GM19467 (cell line): ENCODE data around the gene MYO1E.
"Not testable (repeated sequence)": the region's sequence is repeated elsewhere in the genome, so short reads cannot be mapped to it uniquely, and the experiment has no call there.

Source experiments
- ATAC-seq: cut with Tn5 transposase; IDR thresholded peaks from one replicate; pipeline ENCODE4 v1.9.1; 2021; ENCODE audit warnings: mild to moderate bottlenecking, moderate library complexity; ENCODE audit not compliant: unreplicated experiment

MYO1E gene

DNA sequence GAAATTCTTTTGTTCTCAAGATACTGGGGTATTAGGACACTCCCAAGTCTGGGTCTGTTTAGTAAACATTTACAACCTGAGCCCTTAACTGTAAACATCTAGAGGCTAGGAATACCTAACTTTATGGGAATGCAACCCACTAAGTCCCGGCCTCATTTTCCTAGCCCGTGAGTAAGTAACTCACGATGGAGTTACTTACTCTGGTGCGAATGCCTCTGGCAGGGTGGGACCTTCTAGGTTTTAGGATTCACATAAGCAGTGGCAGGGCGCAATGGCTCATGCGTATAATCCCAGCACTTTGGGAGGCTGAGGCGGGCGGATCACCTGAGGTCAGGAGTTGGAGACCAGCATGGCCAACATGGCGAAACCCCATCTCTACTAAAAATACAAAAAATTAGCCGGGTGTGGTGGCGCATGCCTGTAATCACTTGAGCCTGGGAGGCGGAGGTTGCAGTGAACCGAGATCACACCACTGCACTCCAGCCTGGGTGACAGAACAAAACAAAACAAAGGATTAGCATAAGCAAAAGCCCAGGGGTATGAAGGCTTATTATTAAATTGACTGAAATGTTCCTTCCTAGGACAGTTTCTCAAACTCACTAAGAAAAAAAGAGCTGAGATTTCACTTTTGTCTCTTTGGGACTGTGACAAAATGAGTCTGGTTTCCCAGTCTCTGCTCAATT is 14.7 kb upstream of the MYO1E start:
- ATAC-seq: not testable (repeated sequence)

DNA sequence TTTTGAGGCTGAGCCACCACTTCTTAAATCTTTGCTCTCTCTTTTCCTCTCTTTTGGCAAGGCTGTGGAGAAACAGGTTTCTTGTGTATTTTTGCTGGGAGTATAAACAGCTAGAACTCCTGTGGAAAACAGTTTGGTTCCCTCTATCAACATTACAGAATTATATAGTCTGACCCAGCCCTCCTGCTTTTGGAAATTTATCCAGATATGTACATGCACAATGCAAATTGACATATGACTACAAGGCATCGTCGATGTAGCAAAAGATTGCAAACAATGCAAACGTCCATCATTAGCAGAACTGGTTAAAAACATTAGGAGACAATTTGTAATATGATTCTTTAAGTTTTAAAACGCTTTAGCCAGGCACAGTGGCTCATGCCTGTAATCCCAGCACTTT is 12.5 kb upstream of the MYO1E start:
- no peak for ATAC-seq

DNA sequence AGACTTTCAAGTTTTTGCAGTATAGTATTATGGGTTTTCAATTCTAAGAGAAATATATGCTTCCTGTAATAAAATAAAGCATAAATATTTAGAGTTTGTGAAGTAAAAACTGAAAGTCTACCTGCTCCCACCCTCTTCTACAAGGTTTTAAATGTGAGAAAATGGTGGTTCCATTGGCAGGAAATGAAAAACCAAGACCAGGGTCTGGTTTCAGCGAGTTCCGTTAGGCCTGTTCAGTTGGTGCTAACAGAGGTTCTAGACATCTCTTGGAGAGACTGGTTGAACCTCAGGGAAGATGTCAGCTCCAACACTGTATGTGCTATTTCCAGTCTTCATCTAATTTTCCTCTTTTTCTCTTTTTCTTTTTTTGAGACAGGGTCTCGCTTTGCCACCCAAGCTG is 11.8 kb upstream of the MYO1E start:
- ATAC-seq: no peak

DNA sequence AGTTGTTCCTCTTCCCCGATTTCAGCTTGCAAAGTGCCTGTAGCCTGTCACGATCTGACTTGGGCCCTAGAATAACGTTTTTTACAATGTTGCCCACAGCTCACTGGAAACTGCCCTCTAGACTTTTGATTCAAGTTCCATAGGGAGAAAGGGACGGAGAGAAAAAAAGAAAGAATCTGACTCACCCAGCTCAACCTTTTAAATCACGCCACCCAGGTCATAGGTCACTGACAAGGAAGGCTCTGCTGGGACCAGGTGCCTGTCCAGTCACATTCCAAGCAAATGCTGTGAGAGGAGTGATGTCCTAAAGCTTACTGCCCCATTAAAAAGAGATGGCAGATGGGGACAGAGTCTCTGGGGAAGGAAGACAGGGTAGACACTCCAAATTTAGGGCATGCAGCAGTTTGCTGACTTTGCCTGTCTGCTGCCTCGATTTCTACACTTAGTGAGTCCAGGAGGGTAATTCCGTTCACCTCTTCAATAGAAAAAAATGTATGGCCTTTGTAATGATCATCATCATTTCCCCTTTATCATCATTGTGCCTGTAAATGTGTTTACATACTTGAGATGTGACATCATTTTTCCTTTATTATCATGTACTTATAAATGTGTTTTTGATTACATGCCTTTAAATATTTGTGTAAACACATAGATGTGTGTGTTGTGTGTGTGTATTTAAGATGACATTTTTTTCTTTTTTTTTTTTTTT is 8.4 kb upstream of the MYO1E start:
- ATAC-seq: no peak

DNA sequence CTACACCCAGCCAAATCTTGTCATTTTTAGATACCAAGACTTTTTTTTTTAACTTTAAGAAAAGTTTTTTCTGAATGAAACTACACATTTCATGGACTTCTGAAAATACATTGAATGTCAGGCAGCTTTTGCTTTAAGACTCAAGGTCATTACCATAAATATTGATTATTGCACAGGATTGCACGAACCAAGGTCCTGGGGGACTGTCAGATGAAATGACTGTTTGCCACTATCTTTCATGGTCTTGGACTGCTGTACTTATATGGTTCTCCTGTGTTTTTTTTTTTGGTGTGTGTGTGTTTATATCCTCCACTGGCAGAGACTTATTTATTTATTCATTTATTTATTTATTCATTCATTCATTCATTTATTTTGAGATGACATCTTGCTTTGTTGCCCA is 6.9 kb upstream of the MYO1E start:
- no peak for ATAC-seq

- no peak for ATAC-seq
These were observed 6.2 kb upstream of the MYO1E start for GRCh38 chr15:59378855-59379254.

DNA sequence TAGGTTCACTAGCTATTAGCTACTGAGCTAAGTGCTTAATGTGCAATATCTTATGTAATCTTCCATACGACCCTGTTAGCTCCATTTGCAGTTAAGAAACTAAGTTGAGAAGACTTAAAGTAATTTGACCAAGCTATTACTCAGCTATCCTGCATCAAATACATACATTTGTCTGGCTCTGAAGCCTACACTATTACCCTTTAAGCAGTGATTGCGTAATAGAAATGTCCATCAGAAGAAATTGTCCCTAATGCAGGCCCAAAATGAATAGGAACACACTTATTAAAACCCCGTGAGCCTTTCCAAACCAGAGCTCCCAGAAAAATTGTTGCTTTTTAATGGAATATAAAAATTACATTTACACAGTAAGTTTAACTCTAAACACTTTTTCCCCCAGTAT is 5.3 kb upstream of the MYO1E start:
- ATAC-seq: no peak

DNA sequence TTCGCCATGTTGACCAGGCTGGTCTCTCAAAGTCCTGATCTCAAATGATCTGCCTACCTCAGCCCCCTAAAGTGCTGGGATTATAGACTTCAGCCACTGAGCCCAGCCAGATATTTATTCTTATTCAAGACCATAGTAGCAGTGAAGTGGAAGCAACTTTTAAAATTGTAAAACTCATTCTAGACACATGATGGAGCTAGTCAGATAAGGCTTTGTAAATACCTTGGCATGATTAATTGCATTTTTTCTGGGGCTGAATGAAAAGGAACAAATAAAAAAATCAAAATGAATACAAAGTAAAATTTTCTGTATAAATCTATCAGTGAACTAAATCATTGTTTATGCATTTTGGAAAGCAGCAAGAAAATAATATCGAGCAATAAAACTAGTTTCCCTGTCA is 4.1 kb upstream of the MYO1E start:
- no peak for ATAC-seq

DNA sequence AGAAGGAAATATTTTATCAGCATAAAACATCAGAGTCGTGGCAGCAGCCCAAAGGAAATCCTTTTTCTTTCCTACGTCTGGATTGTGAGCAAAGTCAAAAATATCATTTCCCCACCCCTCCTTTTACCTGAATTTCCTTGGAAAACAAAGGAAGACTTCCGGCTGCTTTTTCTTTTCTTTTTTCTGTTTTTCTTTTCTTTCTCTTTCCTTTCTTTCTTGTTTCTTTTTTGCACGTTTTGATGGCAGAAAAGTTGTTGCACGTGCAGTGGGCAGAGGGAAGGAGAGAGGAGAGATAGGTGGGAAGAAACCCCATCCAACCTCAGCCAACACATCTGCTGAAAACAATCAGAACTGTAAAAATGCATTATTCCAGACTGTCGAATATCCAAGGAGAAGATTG is 544 bp upstream of the MYO1E start:
- ATAC-seq: no peak

GRCh38 chr15:59371458-59372351 is 966 bp downstream of the MYO1E start:
- ATAC-seq: no peak

DNA sequence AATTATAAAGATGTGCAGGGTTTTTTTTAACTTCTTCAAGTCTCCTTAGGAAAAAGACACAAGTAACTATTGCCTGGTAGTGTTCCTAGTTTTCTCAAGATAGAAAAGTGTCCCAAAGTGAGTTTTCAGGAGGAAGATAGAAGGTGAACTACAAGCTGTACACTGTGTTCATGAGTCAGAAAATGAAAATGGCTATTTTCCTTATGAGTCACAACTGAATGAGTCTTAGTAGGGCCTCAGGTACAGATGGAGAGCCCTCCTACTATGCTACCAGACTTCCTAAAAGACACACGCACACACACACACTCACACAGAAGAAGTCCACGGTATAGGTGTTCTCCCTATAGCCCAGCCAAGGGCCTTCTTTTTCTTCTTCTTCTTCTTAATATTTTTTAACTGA is 3.1 kb downstream of the MYO1E start:
- ATAC-seq: no peak

- no peak for ATAC-seq
These were observed 5.6 kb downstream of the MYO1E start for GRCh38 chr15:59367022-59367451.

- no peak for ATAC-seq
These were observed 6.2 kb downstream of the MYO1E start for GRCh38 chr15:59366333-59367021.

DNA sequence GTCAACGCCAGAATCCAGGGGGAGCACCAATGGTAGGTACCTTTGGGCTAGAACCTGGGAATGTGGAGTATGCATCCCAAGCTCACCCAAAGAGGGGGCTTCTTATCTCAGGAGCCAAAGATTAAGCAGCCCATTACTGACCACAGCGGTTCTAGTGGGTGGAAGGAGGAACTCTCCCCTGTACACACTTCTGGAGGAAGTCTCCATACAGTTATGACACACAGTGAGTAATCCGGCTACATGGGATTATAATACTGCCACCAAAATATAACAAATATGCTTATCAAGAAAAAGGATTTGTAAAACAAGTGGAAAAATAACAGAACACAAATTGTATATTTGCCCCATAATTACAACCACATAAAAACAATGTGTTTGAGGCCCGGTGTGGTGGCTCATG is 8.4 kb downstream of the MYO1E start:
- ATAC-seq: no peak

- no peak for ATAC-seq
These were observed 10.3 kb downstream of the MYO1E start for GRCh38 chr15:59362331-59362730.

DNA sequence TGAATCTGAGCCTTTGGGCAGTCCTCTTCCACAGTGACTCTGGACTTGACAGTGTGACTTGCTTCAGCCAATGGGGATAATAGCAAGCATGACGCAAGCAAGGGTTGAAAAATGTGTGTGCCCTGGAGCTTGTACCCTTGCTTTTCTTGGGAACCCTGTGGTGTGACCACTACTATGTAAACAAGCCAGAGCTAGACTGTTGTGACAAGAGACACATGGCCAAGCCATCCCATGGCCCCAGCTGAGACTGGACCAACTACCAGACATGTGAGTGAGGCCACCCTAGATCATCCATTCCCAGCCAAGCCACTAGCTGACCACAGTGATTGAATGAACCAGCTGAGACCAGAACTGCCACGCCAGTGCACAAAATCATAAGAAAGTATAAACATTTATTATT is 11.8 kb downstream of the MYO1E start:
- ATAC-seq: no peak

DNA sequence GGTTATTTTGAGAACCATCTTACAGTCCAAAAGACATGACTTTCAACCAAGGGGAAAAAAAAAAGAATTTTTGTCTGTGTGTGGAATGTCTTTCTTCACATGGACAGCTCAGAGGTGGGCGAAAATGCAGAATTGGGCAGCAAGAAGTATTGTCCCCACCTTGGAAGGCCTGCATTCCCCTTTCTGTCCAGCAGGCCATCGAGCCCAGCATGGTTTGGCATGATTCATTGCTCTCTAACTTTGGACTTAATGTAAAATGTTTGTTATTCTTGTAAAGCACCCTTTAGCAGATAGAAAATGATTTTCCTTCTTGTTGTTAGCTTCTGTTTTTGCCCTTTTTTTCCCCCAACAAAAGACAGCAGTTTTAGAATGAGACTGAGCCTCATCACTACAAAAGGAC is 12.4 kb downstream of the MYO1E start:
- no peak for ATAC-seq

DNA sequence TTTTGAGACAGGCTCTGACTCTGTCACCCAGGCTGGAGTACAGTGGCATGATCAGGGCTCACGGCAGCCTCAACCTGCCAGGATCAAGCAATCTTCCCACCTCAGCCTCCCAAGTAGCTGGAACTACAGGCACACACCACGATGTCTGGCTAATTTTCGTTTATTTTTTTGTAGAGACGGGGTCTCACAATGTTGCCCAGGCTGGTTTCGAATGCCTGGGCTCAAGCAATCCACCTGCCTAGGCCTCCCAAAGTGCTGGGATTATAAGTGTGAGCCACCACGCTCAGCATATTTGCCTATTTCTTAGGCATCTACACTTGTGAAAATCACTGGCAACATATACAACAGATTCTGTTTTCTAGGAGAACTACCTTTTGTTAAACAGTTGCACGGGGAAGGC is 16.9 kb downstream of the MYO1E start:
- ATAC-seq: no peak

- no peak for ATAC-seq
These were observed 18.1 kb downstream of the MYO1E start for GRCh38 chr15:59354417-59355031.

GRCh38 chr15:59353994-59354416 is 18.7 kb downstream of the MYO1E start:
- no peak for ATAC-seq

DNA sequence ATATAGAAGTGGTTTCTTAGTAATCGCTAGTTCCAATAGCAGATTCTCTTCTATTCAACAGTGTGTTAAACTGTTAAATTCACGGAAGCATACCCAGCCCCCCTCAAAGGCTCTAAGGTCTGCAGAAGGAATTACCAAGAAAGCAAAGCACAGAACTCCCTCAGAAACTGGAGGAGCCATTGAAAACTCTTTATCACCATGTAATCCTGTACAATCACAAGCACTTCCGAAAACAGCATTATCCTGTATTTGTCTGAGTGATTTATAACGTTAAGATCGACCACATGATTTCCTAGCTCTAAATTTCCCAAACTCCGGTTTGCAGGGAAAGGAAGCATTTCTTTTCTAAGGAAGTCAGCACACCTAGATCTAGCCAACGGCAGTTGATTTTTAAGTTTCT is 20.0 kb downstream of the MYO1E start:
- ATAC-seq: no peak
